GM21825 (cell line): ENCODE measurements around the gene MAEA.

ENCODE experiments used
- ATAC-seq: cut with Tn5 transposase; IDR thresholded peaks from one replicate; pipeline ENCODE4 v1.9.1; 2021; ENCODE audit warnings: mild to moderate bottlenecking, moderate library complexity; ENCODE audit not compliant: unreplicated experiment

Gene MAEA

GRCh38 chr4:1289207-1290164 is at the start of gene MAEA:
Gene MAEA (plus strand): TSS chr4:1289891. CDS start chr4:1289914, 23 bp downstream.
- ATAC-seq = peak; percentile 86

GRCh38 chr4:1239950-1240307 is 49.8 kb upstream of the MAEA start:
- ATAC-seq = no peak

- no peak for ATAC-seq
These were observed 48.8 kb upstream of the MAEA start for GRCh38 chr4:1240721-1241465.

- ATAC-seq = no peak
These were observed 48.2 kb upstream of the MAEA start for GRCh38 chr4:1241466-1241935.

GRCh38 chr4:1241936-1242505 is 47.7 kb upstream of the MAEA start:
- no peak for ATAC-seq

- no peak for ATAC-seq
These were observed 46.9 kb upstream of the MAEA start for GRCh38 chr4:1242506-1243450.

- ATAC-seq = no peak
These were observed 46.1 kb upstream of the MAEA start for GRCh38 chr4:1243451-1244080.

GRCh38 chr4:1244081-1244977 is 45.4 kb upstream of the MAEA start:
- no peak for ATAC-seq

- ATAC-seq = no peak
These were observed 44.7 kb upstream of the MAEA start for GRCh38 chr4:1244978-1245471.

- no peak for ATAC-seq
These were observed 44.1 kb upstream of the MAEA start for GRCh38 chr4:1245481-1246051.

- ATAC-seq = no peak
These were observed 43.4 kb upstream of the MAEA start for GRCh38 chr4:1246111-1246881.

- no peak for ATAC-seq
These were observed 42.5 kb upstream of the MAEA start for GRCh38 chr4:1246901-1247863.

- peak; percentile 16 for ATAC-seq
These were observed 41.8 kb upstream of the MAEA start for GRCh38 chr4:1247864-1248244.

GRCh38 chr4:1248245-1249147 is 41.2 kb upstream of the MAEA start, which contains the start of gene CTBP1:
Gene CTBP1 (minus strand): TSS chr4:1249130. CDS start chr4:1241331, 7,799 bp downstream.
- peak; percentile 39 for ATAC-seq

- peak; percentile 45 for ATAC-seq
These were observed 40.5 kb upstream of the MAEA start for GRCh38 chr4:1249148-1249730.
